ENCODE results near the gene ERP27.

Gene ERP27

DNA sequence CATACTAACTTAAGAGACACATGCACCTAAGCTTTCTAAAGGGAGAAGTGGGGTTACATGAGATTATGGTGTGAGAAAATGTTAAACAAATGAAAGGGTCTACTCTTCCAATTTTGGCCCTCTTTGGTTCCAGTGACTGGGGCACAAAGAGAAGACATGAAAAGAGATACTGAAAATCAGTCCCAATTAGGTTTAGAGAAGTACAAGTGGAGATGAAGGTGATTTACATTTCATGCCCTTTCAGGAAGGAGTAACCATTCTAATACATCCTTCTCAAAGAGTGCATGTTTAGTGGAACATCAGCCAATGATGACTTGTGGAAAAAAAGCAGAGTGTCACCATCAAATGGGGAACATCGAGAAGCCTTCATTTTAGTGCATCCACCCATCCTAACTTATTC, 67.1 kb downstream of the ERP27 start:
- DNase-seq (ENCODE audit: low read depth, low spot score) = no peak

DNA sequence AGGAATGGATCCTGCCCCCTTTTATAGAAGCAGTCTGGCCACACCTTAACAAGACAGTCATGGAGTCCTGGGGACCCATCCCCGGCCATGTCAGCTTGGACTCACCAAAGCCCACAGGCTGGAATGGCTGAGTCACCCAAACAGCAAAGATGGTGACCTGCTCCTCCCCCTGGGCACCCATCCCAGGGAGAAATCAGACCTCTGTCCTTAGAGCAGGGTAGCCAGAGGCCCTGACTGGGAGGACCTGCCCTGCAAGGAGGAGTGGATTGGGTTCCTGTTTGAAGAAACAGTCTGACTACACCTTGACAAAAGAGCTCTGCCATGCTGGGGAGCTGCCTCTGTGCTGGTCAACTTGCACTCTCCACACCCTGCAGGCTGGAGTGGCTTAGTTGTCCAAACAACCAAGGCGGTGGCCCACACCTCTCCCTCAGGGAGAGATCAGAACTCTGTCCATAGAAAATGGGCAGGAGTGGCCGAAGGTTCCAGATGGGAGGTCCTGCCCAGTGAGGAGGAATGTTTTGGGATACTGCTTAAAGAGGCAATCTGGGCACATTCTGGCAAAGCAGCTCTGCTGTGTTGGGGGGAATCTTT, 69.3 kb downstream of the ERP27 start:
- DNase-seq (ENCODE audit: low read depth, low spot score) = no peak

Measured in astrocyte of the hippocampus (primary cell).